ENCODE results near the gene PHF2.

PHF2 gene

DNA sequence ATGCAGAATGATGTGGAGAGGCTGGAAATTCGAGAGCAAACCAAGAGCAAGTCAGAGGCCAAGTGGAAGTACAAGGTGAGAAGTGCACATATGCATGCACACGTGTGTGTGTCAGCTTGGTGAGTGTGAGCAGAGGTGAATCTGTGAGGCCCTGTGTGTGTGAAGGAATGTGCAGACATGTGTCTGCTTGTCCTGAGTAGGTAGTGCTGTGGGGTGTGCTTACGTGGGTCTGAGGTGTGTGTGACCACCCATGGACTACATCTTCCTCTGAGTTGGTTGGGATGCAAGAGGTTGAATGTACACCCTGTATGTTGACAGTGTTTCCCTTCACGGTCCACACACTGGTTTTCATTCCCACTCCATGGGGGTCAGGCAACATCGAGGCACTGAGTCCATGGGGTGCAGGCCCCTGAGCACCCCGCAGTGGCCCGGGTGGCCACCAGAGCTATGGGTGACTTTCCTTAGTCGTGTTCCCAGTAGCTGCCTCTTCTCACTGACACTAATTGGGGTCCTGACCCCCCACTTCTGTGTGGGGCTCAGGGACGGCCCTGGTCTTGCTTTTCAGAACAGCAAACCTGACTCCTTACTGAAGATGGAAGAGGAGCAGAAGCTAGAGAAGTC lies 86.7 kb downstream of the PHF2 start:
- no peaks in the 10 kb centered on the region for H3K9me3 ChIP-seq (ENCODE audit: control insufficient read depth, low read length)
- no peak overlapping the region for H3K4me2 ChIP-seq (ENCODE audit: low read length)
- no peak overlapping the region for H2AFZ ChIP-seq
- TF ChIP-seq, protein P1, sequence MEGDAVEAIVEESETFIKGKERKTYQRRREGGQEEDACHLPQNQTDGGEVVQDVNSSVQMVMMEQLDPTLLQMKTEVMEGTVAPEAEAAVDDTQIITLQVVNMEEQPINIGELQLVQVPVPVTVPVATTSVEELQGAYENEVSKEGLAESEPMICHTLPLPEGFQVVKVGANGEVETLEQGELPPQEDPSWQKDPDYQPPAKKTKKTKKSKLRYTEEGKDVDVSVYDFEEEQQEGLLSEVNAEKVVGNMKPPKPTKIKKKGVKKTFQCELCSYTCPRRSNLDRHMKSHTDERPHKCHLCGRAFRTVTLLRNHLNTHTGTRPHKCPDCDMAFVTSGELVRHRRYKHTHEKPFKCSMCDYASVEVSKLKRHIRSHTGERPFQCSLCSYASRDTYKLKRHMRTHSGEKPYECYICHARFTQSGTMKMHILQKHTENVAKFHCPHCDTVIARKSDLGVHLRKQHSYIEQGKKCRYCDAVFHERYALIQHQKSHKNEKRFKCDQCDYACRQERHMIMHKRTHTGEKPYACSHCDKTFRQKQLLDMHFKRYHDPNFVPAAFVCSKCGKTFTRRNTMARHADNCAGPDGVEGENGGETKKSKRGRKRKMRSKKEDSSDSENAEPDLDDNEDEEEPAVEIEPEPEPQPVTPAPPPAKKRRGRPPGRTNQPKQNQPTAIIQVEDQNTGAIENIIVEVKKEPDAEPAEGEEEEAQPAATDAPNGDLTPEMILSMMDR (IDR thresholded peaks at IDR 0.05) = no peak
- H3K27me3 ChIP-seq (ENCODE audit: control insufficient read depth, insufficient read depth, low read length) = no peaks in the 10 kb centered on the region
- no peaks in the 10 kb centered on the region for H3K36me3 ChIP-seq (ENCODE audit: control insufficient read depth, insufficient read depth, low read length)
- no peak overlapping the region for H3K9ac ChIP-seq
- H3K27ac ChIP-seq = no peak overlapping the region
- H3K79me2 ChIP-seq = no peaks in the 10 kb centered on the region
- H3K4me3 ChIP-seq (ENCODE audit: low read depth, low read length) = no peak overlapping the region
- no peaks in the 10 kb centered on the region for H3K4me1 ChIP-seq

DNA sequence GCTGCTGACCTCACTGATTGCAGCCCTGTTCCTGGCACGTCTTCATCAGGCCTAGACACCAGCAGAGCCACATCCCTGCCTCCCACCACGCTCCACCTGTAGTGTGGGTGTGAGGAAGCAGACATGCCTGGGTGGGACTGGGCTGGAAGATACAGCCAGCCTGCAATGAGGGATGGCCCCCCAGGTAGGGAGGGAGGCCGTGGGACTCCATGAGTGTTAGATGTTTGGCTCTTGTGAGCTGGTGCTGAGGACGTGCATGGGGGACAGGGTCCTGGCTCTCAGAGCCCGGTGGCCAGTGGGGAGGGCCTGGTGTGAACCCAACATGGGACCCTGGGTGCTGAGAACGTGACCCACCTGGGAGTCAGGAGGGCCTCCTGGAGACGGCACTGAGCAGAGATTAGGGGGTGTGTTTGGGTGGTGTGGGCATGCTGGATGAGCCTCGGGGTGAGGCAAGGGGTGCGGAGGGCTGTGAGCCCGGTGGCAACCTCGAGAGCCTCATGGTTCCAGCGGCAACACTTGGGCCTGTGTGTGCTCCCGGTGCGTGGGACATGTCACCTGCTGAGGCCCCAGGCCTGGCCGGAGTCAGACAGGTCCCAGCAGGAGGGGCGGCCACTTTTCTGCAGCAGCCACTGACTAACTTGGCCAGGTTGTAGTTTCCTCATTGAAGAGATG lies 87.6 kb downstream of the PHF2 start:
- Histone ChIP-seq H3K27ac (no peak overlapping the region), H3K4me2 (ENCODE audit: low read length) (no peak overlapping the region), H2AFZ (no peak overlapping the region), H3K79me2 (no peaks in the 10 kb centered on the region), H3K27me3 (ENCODE audit: control insufficient read depth, insufficient read depth, low read length) (no peaks in the 10 kb centered on the region), H3K4me1 (no peaks in the 10 kb centered on the region), H3K36me3 (ENCODE audit: control insufficient read depth, insufficient read depth, low read length) (no peaks in the 10 kb centered on the region), H3K9ac (no peak overlapping the region), H3K9me3 (ENCODE audit: control insufficient read depth, low read length) (no peaks in the 10 kb centered on the region), H3K4me3 (ENCODE audit: low read depth, low read length) (no peak overlapping the region)
- TF ChIP-seq, protein P1 (IDR thresholded peaks at IDR 0.05) = no peak

DNA sequence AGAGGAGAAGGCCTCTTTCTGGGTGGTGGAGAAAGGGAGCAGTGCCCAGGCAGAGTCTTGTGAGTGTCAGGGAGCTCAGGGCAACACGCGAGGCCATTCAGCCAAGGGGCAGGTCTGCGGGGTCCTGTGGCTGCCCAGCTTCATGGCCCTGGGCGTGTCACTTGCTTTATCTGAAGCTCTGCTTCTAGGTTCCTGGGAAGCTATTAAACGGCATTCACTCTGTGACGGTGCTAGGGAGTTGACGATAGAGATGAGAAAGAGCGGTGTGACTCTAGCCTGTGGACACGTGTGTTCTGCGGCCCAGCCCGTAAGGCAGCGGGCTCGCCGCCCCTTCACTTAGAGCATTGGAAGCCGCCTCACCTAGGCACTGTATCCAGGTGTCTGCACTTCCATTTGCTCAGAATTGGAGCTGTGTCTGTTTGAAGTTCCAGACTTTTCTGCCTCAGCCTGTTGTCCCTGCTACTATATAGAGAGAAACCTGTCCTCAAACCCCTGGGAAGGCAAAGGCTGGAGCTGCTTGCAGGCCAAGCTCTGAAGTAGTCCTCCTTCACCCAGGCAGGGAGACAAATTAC lies 88.3 kb downstream of the PHF2 start:
- Histone ChIP-seq H3K79me2 (no peaks in the 10 kb centered on the region), H3K4me1 (no peaks in the 10 kb centered on the region), H3K27ac (no peak overlapping the region), H3K9ac (no peak overlapping the region), H3K27me3 (ENCODE audit: control insufficient read depth, insufficient read depth, low read length) (no peaks in the 10 kb centered on the region), H3K4me3 (ENCODE audit: low read depth, low read length) (no peak overlapping the region), H3K4me2 (ENCODE audit: low read length) (no peak overlapping the region), H2AFZ (no peak overlapping the region), H3K36me3 (ENCODE audit: control insufficient read depth, insufficient read depth, low read length) (no peaks in the 10 kb centered on the region), H3K9me3 (ENCODE audit: control insufficient read depth, low read length) (no peaks in the 10 kb centered on the region)
- TF ChIP-seq, protein P1 (IDR thresholded peaks at IDR 0.05) = no peak

DNA sequence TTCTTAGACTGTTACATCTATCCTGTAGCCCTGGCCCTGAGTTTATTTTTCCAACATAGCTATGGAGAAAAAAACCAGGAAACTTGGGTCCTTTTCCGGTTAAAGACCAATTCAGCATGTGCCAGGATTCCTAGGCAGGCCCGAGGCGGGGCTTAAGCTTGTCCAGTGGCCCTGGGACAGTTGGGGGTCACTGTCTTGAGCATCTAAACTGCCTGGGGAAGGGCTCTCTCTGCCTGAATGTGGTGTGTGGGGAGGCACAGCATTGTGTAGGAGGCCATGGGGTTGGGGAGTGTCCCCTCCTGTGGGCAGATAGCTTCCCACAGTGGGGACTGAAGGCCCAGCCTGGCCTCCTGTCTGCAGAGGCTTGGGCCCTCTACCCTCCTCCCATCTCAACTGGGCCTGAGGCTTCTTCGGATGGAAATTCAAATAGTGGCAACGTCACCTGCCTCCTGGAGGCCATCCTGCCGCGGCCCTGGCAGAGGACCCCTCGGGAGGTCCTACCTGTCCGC lies 88.8 kb downstream of the PHF2 start:
- Histone ChIP-seq H3K4me2 (ENCODE audit: low read length) (no peak overlapping the region), H3K79me2 (no peaks in the 10 kb centered on the region), H3K9me3 (ENCODE audit: control insufficient read depth, low read length) (no peaks in the 10 kb centered on the region), H3K9ac (no peak overlapping the region), H3K27ac (no peak overlapping the region), H3K4me1 (no peaks in the 10 kb centered on the region), H3K27me3 (ENCODE audit: control insufficient read depth, insufficient read depth, low read length) (no peaks in the 10 kb centered on the region), H3K36me3 (ENCODE audit: control insufficient read depth, insufficient read depth, low read length) (no peaks in the 10 kb centered on the region), H3K4me3 (ENCODE audit: low read depth, low read length) (no peak overlapping the region), H2AFZ (no peak overlapping the region)
- TF ChIP-seq, protein P1 (IDR thresholded peaks at IDR 0.05) = no peak
